Right cardiac atrium (tissue), 5 donors: ENCODE data around the gene SPTA1. TPM values are rescaled to one million over a fixed set of nuclear protein-coding genes. Genes with fewer than 3 reads are reported as not detected.

Experiments
- ATAC-seq, 2 donors: fragments of 200-7000 bp; cut with Tn5 transposase; one replicate each; pipeline versions ENCODE4 v1.8.0 to v1.9.1; 2020; ENCODE audit warnings: moderate library complexity in 2 of 2, mild to moderate bottlenecking in 1 of 2
- DNase-seq, 3 donors: peaks; one replicate each; pipeline ENCODE4 v3.0.0-alpha.2; 2020
- H3K27ac ChIP-seq: one replicate; pipeline ENCODE4 v1.5.1; 2013; ENCODE audit warnings: mild to moderate bottlenecking, low read length, control low read depth, moderate library complexity
- H3K27me3 ChIP-seq: one replicate; pipeline ENCODE4 v1.6.1; 2013; ENCODE audit not compliant: control insufficient read depth, insufficient read depth
- H3K4me1 ChIP-seq: one replicate; pipeline ENCODE4 v1.6.1; 2013; ENCODE audit warnings: low read length; ENCODE audit not compliant: control insufficient read depth, insufficient read depth
- H3K4me3 ChIP-seq: one replicate; pipeline ENCODE4 v1.5.1; 2013; ENCODE audit warnings: low read length, control low read depth
- H3K9me3 ChIP-seq: one replicate; pipeline ENCODE4 v1.6.1; 2013; ENCODE audit warnings: low read length; ENCODE audit not compliant: control insufficient read depth
- WGBS: extraction: QIAGEN DNeasy Blood & Tissue Kit; methylation state at CpG from one replicate; pipeline ENCODE4 v1.1.7; 2013; 5-methylcytosine and 5-hydroxymethylcytosine counted together
- intact Hi-C, 4 donors: fragments of 100-400 bp; cut with DNase I; formaldehyde crosslinking; loops; one replicate each; pipeline versions ENCODE4 v1.11.0 to v1.14.0; 2022 to 2023
- polyA plus RNA-seq: library from polyadenylated mRNA; stranded (reverse); fragments of 200-250 nt; gene quantifications from one replicate; pipeline ENCODE4 v1.2.3, GENCODE V29; 2013
- total RNA-seq, 4 donors: library from RNA; stranded (reverse); fragmentation: NEBNext Ultra II Directional; extraction: Animal tissue kit (Norgen Biotek cat#: 25700); gene quantifications; one replicate each; pipeline ENCODE4 v1.2.1, GENCODE V29; 2021
- donor health status: healthy with polysubstance abuse.
- donor health status: DM: no; HTN: yes; CAD: no.
- donor health status: DM: no; HTN: no; CAD: no.
- donor health status: DM: no; HTN: yes; CAD: no; lungs with severe emphysema.
- donor health status: DM: yes; HTN: yes; CAD: no.

The SPTA1 gene
- total and polyA plus RNA-seq, 5 donors, result not detected

DNA sequence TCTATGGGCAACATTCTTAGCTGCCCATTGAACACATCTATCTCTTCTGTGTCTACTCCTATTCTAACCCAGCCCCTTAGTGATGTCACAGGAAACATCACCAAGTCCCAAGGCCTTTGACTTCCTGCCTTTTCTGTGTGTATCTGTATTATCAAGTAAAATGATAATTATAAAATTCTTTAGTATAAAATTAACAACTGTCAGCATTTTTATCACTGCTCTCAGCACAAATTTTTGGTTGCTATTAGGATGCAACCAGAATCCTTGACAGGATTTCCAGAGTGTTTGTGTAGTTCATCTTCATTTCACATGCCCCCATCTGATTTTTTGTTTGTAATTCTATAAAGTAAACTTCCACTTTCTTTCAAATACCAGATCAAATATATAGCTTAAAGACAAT is 47.6 kb downstream of the SPTA1 start:
- Histone ChIP-seq H3K27ac (no peak overlapping the region), H3K4me1 (no peaks in the 10 kb centered on the region), H3K9me3 (no peaks in the 10 kb centered on the region), H3K4me3 (no peak overlapping the region), H3K27me3 (no peaks in the 10 kb centered on the region)
- ATAC-seq (no peak), DNase-seq (no peak)
- intact Hi-C loops, result no loop called here

DNA sequence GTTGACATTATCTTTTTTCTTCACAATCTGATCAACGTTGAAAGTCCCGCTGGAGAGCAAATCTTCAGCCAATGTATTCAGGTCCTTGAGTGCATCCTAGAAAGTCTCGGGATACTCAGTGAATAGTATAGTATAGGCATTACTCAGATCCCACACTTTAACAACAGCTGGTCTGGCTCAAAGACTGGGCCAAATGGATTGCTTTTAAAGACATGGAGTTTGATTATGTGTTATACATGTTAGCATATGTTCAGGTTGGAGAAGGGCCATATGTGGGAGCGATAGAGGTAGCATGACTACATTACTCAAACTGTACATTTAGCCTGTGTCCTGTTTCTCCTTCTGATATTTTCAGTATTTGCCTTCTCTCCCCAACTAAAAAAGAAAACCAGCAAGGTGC is 48.4 kb downstream of the SPTA1 start:
- DNase-seq (no peak), ATAC-seq (no peak)
- H3K27ac ChIP-seq, result no peak overlapping the region
- no peak overlapping the region for H3K4me3 ChIP-seq
- H3K27me3 ChIP-seq, result no peaks in the 10 kb centered on the region
- intact Hi-C loops, result no loop called here
- H3K9me3 ChIP-seq, result no peaks in the 10 kb centered on the region
- 70% methylated on average over 4 of the region's 4 CpGs for WGBS
- H3K4me1 ChIP-seq, result no peaks in the 10 kb centered on the region

DNA sequence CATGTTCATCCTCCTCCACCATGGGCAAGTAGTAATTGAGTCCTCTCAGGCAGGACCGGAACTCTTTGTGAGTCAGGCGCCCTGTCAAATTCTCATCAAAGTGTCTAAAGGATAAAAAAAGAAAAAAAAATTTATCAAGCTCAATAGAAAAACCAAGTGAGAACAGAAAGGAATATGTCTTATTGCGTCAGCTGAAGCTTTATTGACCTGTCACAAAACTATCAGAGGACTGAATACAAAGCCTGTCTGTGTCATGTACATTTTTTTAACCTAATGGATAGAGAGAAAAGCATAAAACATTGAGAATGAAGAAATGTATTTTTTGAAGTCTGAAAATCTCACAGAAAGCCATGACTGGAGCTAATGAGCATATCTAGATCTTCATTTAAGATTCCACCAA is 72.8 kb downstream of the SPTA1 start:
- DNase-seq, result no peak
- no peaks in the 10 kb centered on the region for H3K9me3 ChIP-seq

DNA sequence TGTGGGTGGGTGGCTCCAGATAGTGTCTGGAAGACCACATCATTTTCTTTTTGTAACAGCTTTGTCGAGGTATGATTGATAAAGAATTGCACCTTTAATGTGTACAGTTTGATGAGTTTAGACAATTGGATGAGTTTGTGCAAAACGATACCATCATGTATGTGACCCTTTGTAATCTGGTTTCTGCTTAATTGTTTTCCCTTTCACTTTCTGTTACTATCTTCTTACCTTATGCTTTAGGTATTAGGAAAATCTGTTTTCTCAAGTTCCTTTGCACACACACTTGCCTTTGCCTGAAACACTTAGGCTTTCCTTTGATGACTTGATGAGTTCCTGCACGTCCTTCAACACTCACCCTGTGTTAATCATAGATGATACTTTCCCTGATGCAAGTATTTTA is 74.6 kb downstream of the SPTA1 start:
- no peak for DNase-seq
- no peak for ATAC-seq
- H3K4me1 ChIP-seq, result no peaks in the 10 kb centered on the region
- no peak overlapping the region for H3K27ac ChIP-seq
- H3K9me3 ChIP-seq, result no peaks in the 10 kb centered on the region
- H3K4me3 ChIP-seq, result no peak overlapping the region
- intact Hi-C loops, result no loop called here
- WGBS, result 53% methylated on average over 3 of the region's 3 CpGs
- no peaks in the 10 kb centered on the region for H3K27me3 ChIP-seq

More for the DNA sequence above, 72.8 kb downstream of the SPTA1 start:
- intact Hi-C loops, result no loop called here
- WGBS, result 87% methylated on average over 3 of the region's 3 CpGs
- ATAC-seq, result no peak
- Histone ChIP-seq H3K27ac (no peak overlapping the region), H3K27me3 (no peaks in the 10 kb centered on the region), H3K4me3 (no peak overlapping the region), H3K4me1 (no peaks in the 10 kb centered on the region)

DNA sequence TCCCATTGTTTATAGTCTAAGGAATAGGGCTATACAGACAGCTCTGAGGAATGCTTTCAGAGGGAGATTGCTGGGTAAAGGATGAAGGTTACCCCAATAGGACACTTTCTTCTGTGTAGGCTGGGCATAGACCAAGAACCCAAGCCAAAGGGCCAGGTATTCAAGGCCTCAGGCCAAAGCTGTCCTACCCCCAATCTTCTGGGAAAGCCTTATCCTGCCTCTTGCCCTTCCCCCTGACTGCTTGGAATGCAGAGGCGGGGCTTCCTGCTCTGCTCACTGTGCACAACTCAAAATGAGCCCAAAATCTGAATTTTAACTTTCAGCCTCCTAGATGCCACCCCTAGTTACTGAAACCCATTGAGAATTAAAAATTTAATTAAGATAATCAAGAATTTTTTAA is 79.2 kb downstream of the SPTA1 start:
- H3K27ac ChIP-seq, result no peak overlapping the region
- no peaks in the 10 kb centered on the region for H3K9me3 ChIP-seq
- ATAC-seq (no peak), DNase-seq (no peak)
- intact Hi-C loops, result no loop called here
- no peaks in the 10 kb centered on the region for H3K4me1 ChIP-seq
- no peak overlapping the region for H3K4me3 ChIP-seq
- H3K27me3 ChIP-seq, result no peaks in the 10 kb centered on the region
- WGBS, result 85% methylated on average over 1 of the region's 1 CpG

DNA sequence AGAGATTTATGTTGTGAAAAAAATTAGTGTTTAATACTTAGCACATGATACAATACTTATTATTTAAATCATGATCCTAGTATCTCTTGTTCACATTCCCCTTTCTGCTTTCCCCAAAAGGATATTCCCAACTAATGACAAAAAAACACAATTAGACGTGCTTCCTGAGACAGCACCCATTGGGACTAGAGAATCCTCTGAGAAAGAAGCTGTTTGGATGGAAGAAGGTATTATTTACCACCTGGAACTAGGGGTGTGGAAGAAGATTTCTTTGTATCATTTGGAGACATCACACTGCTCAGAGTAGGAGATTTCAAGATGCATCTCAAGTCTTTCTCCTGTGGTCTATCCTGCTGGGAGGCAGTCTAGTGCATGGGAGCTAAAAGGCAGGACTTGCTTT is 81.5 kb downstream of the SPTA1 start, which contains the start of gene OR10Z1:
Gene OR10Z1 (plus strand): TSS at position 301 of the 400 bp plus-strand sequence. CDS start 1,171 bp downstream, outside the sequence.
- intact Hi-C loops, result no loop called here
- no peak for ATAC-seq

DNA sequence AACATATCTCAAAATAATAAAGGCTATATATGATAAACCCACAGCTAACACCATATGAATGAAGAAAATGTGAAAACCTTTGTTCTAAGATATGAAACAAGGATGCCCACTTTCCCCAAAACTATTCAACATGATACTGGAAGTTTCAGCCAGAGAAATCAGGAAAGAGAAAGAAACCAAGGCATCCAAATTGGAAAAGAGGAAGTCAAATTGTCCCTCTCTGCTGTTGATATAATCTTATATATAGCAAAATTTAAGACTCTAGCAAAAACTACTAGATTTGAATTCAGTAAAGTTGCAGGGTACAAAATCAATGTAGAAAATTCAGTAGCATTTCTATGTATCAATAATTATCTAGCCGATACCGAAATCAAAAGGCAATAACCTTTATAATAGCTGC is 85.8 kb downstream of the SPTA1 start:
- no peak for ATAC-seq
- intact Hi-C loops, result no loop called here
- 49% methylated on average over 2 of the region's 2 CpGs for WGBS

More for the DNA sequence above, 81.5 kb downstream of the SPTA1 start, which contains the start of gene OR10Z1:
- H3K4me3 ChIP-seq, result no peak within 1 kb of the TSS
- no peak within 1 kb of the TSS for H3K27ac ChIP-seq
- no peaks in the 10 kb centered on the region for H3K9me3 ChIP-seq
- no peaks in the 10 kb centered on the region for H3K4me1 ChIP-seq
- no peak for DNase-seq
- H3K27me3 ChIP-seq, result no peaks in the 10 kb centered on the region
- 79% methylated on average over 1 of the region's 1 CpG for WGBS

DNA sequence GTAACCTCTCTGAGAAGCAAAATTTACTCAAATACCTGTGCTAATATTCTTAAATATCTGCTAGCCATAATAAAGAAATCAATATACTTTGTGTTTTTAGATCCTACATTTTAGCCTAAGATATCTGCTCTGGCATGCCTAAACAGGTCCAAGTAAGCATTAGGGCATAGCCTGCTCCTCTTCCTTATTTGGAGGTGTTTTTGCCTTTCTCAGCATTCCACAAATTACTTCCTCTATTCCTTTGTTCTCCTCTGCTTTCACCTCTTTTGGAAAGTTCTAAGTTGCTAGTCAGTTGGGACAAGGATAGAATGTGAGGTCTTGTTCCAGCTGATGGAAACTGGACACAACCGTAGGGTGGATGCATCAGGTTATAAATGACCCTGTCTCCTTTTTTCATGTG is 99.6 kb downstream of the SPTA1 start:
- Histone ChIP-seq H3K27ac (no peak overlapping the region), H3K27me3 (no peaks in the 10 kb centered on the region), H3K9me3 (no peaks in the 10 kb centered on the region), H3K4me1 (no peaks in the 10 kb centered on the region), H3K4me3 (no peak overlapping the region)
- intact Hi-C loops, result no loop called here
- WGBS, result 84% methylated on average over 1 of the region's 1 CpG
- ATAC-seq (no peak), DNase-seq (no peak)

More for the DNA sequence above, 85.8 kb downstream of the SPTA1 start:
- Histone ChIP-seq H3K4me1 (no peaks in the 10 kb centered on the region), H3K27me3 (no peaks in the 10 kb centered on the region), H3K4me3 (no peak overlapping the region), H3K9me3 (peaks cover 4% of the 10 kb centered on the region), H3K27ac (no peak overlapping the region)
- no peak for DNase-seq

DNA sequence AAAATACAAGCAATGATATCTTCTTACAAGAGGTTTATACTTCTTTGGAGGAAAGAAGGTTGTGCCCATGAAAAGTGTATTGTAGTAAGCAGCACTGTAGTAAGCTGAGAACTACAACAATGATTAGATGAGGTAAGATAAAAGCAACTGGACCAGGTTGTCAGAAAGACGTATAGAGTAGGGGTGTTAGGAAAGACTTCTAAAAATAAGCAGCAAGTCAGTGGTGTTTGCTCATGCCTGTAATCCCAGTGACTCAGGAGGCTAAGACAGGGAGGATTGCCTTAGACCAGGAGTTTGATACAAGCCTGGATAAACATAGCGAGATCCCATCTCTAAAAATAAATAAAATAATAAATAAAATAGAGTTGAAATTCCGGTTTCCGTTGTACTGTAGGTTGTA is 102.6 kb downstream of the SPTA1 start:
- Histone ChIP-seq H3K27ac (no peak overlapping the region), H3K4me3 (no peak overlapping the region), H3K27me3 (no peaks in the 10 kb centered on the region), H3K9me3 (no peaks in the 10 kb centered on the region), H3K4me1 (no peaks in the 10 kb centered on the region)
- WGBS, result 60% methylated on average over 4 of the region's 4 CpGs
- ATAC-seq (no peak), DNase-seq (no peak)
- intact Hi-C loops, result no loop called here

DNA sequence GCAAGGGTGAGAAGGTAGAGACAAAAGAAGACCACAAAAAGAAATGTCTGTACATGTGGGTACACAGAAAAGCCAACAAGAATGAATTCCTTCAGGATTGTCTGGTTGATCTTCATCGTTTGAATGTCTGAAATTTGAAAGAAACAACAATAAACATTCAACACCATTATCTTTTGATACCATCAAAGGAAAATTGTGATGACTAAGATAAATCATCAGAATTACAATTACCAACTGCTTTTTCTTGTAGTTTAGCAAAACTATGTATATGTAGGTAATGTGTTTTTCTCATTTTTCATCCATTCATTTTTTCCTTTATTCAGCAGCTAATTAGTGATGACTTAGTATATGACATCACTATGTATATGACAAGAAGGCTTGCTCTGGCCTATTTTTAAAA is 106.8 kb downstream of the SPTA1 start, which contains the start of gene OR10X1:
Gene OR10X1 (minus strand): TSS at position 167 of the 400 bp plus-strand sequence. CDS start 0 bp downstream, at position 167.
- Histone ChIP-seq H3K27me3 (no peaks in the 10 kb centered on the region), H3K9me3 (no peaks in the 10 kb centered on the region), H3K4me1 (no peaks in the 10 kb centered on the region), H3K27ac (no peak within 1 kb of the TSS), H3K4me3 (no peak within 1 kb of the TSS)
- DNase-seq (no peak), ATAC-seq (no peak)
- 79% methylated on average over 1 of the region's 1 CpG for WGBS
- intact Hi-C loops, result no loop called here

DNA sequence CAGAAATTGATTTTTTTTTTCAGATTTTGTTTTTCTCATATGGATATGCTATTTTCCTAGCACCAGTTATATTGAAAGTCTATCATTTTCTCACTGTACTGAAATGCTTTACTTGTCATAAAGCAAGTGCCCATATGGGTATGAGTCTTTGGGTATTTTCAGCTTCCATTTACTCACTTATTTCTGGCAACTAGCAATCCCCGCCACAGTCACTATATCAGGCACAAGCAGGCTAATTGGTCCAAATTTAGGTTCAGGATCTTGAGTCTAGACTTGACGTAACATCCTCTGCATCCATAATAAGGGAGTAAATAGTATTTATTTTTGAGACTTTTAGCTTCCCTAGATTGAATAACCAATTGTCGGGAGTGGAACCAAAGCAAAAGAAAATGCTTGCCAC is 109.0 kb downstream of the SPTA1 start:
- intact Hi-C loops, result no loop called here
- Histone ChIP-seq H3K9me3 (no peaks in the 10 kb centered on the region), H3K27me3 (no peaks in the 10 kb centered on the region), H3K4me3 (no peak overlapping the region), H3K4me1 (no peaks in the 10 kb centered on the region), H3K27ac (no peak overlapping the region)
- DNase-seq (no peak), ATAC-seq (no peak)
- WGBS, result 84% methylated on average over 3 of the region's 3 CpGs

DNA sequence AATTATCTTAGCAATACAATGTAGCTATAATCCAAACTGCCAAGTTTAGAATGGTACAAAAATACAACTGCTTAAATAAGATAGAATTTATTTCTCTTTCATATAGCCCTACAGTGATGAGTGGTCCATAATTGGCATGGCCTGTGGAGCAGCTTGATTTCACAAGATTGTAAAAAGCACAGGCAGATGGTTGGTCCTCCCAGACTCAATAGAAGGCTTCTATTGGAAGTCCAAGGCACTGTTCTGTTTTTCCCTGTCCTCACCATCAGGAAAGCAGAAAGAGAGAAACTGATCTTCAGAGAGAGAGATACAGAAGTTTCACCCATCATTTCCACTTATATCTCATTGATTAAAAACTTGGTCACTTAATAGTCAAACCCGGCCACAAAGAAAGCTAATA is 114.3 kb downstream of the SPTA1 start:
- no peak for ATAC-seq
- H3K4me3 ChIP-seq, result no peak overlapping the region
- no peak for DNase-seq
- H3K9me3 ChIP-seq, result no peaks in the 10 kb centered on the region
- no peak overlapping the region for H3K27ac ChIP-seq
- no peaks in the 10 kb centered on the region for H3K27me3 ChIP-seq
- no peaks in the 10 kb centered on the region for H3K4me1 ChIP-seq
- intact Hi-C loops, result no loop called here
- 78% methylated on average over 1 of the region's 1 CpG for WGBS
